CD4-positive, alpha-beta T cell (primary cell): ENCODE data around the gene TEX13D. TPM values are rescaled to one million over a fixed set of nuclear protein-coding genes. Genes with fewer than 3 reads are reported as not detected.

ENCODE experiments used
- ATAC-seq: fragments of 200-7000 bp; cut with Tn5 transposase; one replicate; pipeline ENCODE4 v1.10.0; 2022; ENCODE audit warnings: mild to moderate bottlenecking; ENCODE audit not compliant: poor library complexity
- CTCF ChIA-PET: fragments of 350-600 bp; sonication (Branson Sonifier 250); formaldehyde crosslinking; loops from one replicate; lab custom pipeline; 2021; ENCODE audit warnings: antibody characterized with exemption, inconsistent platforms; lab: Charles Lee
- POLR2A ChIA-PET: fragments of 350-600 bp; sonication (Branson Sonifier 250); formaldehyde crosslinking; loops from one replicate; lab custom pipeline; 2021; ENCODE audit warnings: antibody characterized with exemption, inconsistent platforms; lab: Charles Lee
- DNase-seq, 14 experiments: peaks; one replicate each; pipeline ENCODE4 v3.0.0-alpha.2; 2013 to 2020; ENCODE audit warnings: mixed read lengths in 2 of 14
- H3K27ac ChIP-seq, 2 donors: one replicate each; pipeline versions ENCODE4 v1.5.1 to v1.7.0; 2013; ENCODE audit warnings: low read length in 2 of 2, low read depth in 1 of 2, mild to moderate bottlenecking in 1 of 2
- H3K27me3 ChIP-seq, 2 experiments: 1 replicate in 1 of 2; 2 replicates in 1 of 2; pipeline versions ENCODE4 v1.6.1 to v1.7.0; 2013; ENCODE audit warnings: low read length in 2 of 2, control low read depth in 1 of 2, mild to moderate bottlenecking in 1 of 2, moderate library complexity in 1 of 2; ENCODE audit not compliant: insufficient read depth in 2 of 2, control insufficient read depth in 1 of 2
- H3K36me3 ChIP-seq: one replicate; pipeline ENCODE4 v1.6.1; 2013; ENCODE audit warnings: low read length, control low read depth; ENCODE audit not compliant: insufficient read depth
- H3K4me1 ChIP-seq: one replicate; pipeline ENCODE4 v1.6.1; 2013; ENCODE audit warnings: low read length, control low read depth; ENCODE audit not compliant: insufficient read depth
- H3K4me3 ChIP-seq: one replicate; pipeline ENCODE4 v1.5.1; 2013; ENCODE audit warnings: mild to moderate bottlenecking, low read length, moderate library complexity
- H3K9me3 ChIP-seq, 2 experiments: 1 replicate in 1 of 2; 2 replicates in 1 of 2; pipeline versions ENCODE4 v1.6.1 to v1.7.0; 2013; ENCODE audit warnings: low read length in 2 of 2, mild to moderate bottlenecking in 2 of 2, control low read depth in 1 of 2, moderate library complexity in 1 of 2; ENCODE audit not compliant: control insufficient read depth in 1 of 2, insufficient read depth in 1 of 2
- H3K27ac Mint-ChIP-seq: one replicate; pipeline ENCODE4 v1.8.0; 2020; ENCODE audit warnings: mixed read lengths
- H3K27me3 Mint-ChIP-seq: one replicate; pipeline ENCODE4 v1.8.0; 2021; ENCODE audit warnings: mixed read lengths
- H3K36me3 Mint-ChIP-seq: one replicate; pipeline ENCODE4 v1.8.0; 2021; ENCODE audit warnings: low read depth, mixed read lengths
- H3K4me1 Mint-ChIP-seq: one replicate; pipeline ENCODE4 v1.8.0; 2021; ENCODE audit warnings: low read depth, mixed read lengths
- H3K4me3 Mint-ChIP-seq: one replicate; pipeline ENCODE4 v1.8.0; 2020; ENCODE audit warnings: mild to moderate bottlenecking, mixed read lengths
- H3K9me3 Mint-ChIP-seq: one replicate; pipeline ENCODE4 v1.8.0; 2020; ENCODE audit warnings: mixed read lengths
- CTCF ChIP-seq: fragments of 200-600 bp; IDR thresholded peaks from one replicate; pipeline ENCODE4 v1.8.0; 2022; ENCODE audit warnings: antibody characterized with exemption, mild to moderate bottlenecking
- intact Hi-C, 2 experiments: fragments of 100-400 bp; cut with DNase I in 1 of 2; cut with micrococcal nuclease in 1 of 2; formaldehyde crosslinking; loops; one replicate each; pipeline versions ENCODE4 v1.15.1 to v1.9.0; 2023 to 2025; cut with DNase I, micrococcal nuclease
- total RNA-seq, 174 experiments: library from RNA in 2 of 174; stranded (reverse) in 2 of 174; gene quantifications; one replicate each; pipeline ENCODE4 v1.2.3 and lab custom pipeline; 2021 to 2026

Gene TEX13D
- total RNA-seq, 2 experiments from 2014 or later, result not detected

GRCh38 chrX:124300405-124300804 lies 32.1 kb upstream of the TEX13D start:
- H3K27ac Mint-ChIP-seq, result peak overlapping the region; percentile 39

GRCh38 chrX:124307253-124307907 lies 25.1 kb upstream of the TEX13D start:
- ChIA-PET CTCF (no interaction called here), POLR2A (no interaction called here)
- H3K27ac ChIP-seq, result no peak overlapping the region
- no peaks in the 10 kb centered on the region for H3K4me1 Mint-ChIP-seq
- no peaks in the 10 kb centered on the region for H3K36me3 ChIP-seq
- no peaks in the 10 kb centered on the region for H3K4me1 ChIP-seq
- H3K36me3 Mint-ChIP-seq, result no peaks in the 10 kb centered on the region
- H3K9me3 ChIP-seq, result no peaks in the 10 kb centered on the region
- H3K27ac Mint-ChIP-seq, result no peak overlapping the region
- no peaks in the 10 kb centered on the region for H3K27me3 Mint-ChIP-seq
- no peaks in the 10 kb centered on the region for H3K9me3 Mint-ChIP-seq
- H3K4me3 ChIP-seq, result no peak overlapping the region
- intact Hi-C loops, result no loop called here
- H3K4me3 Mint-ChIP-seq, result no peak overlapping the region
- no peak for TF ChIP-seq CTCF
- no peaks in the 10 kb centered on the region for H3K27me3 ChIP-seq
- DNase-seq (no peak), ATAC-seq (no peak)

More at GRCh38 chrX:124300405-124300804, 32.1 kb upstream of the TEX13D start:
- intact Hi-C loops, result no loop called here
- ATAC-seq (no peak), DNase-seq (peak in 3 of 14 experiments; percentile 20 to 79 (median 37))
- Histone ChIP-seq H3K4me1 (no peaks in the 10 kb centered on the region), H3K27me3 (no peaks in the 10 kb centered on the region), H3K36me3 (no peaks in the 10 kb centered on the region), H3K9me3 (no peaks in the 10 kb centered on the region), H3K27ac (no peak overlapping the region), H3K4me3 (no peak overlapping the region)
- H3K27me3 Mint-ChIP-seq, result no peaks in the 10 kb centered on the region
- H3K36me3 Mint-ChIP-seq, result no peaks in the 10 kb centered on the region
- ChIA-PET CTCF (no interaction called here), POLR2A (no interaction called here)
- peak overlapping the region; percentile 20 for H3K4me3 Mint-ChIP-seq
- no peak for TF ChIP-seq CTCF
- no peaks in the 10 kb centered on the region for H3K9me3 Mint-ChIP-seq
- peaks cover 12% of the 10 kb centered on the region for H3K4me1 Mint-ChIP-seq

GRCh38 chrX:124325732-124326131 lies 6.7 kb upstream of the TEX13D start:
- Histone ChIP-seq H3K36me3 (no peaks in the 10 kb centered on the region), H3K4me1 (no peaks in the 10 kb centered on the region), H3K27me3 (no peaks in the 10 kb centered on the region), H3K9me3 (no peaks in the 10 kb centered on the region), H3K27ac (no peak overlapping the region), H3K4me3 (no peak overlapping the region)
- Mint-ChIP-seq H3K27me3 (no peaks in the 10 kb centered on the region), H3K36me3 (no peaks in the 10 kb centered on the region), H3K4me3 (no peak overlapping the region), H3K27ac (no peak overlapping the region), H3K9me3 (no peaks in the 10 kb centered on the region), H3K4me1 (peaks cover 4% of the 10 kb centered on the region)
- POLR2A ChIA-PET, result no interaction called here
- DNase-seq, result no peak
- CTCF ChIA-PET, result no interaction called here
- intact Hi-C loops, result no loop called here
- no peak for ATAC-seq
- no peak for TF ChIP-seq CTCF
